Endothelial cell of umbilical vein (primary cell): ENCODE results near the gene ASRGL1.

Experiments used
- CTCF ChIP-seq, 2 donors: IDR thresholded peaks; 1 replicate in 1 of 2; 2 replicates in 1 of 2; pipeline ENCODE4 v1.5.1; 2011; ENCODE audit warnings: low read length in 2 of 2, mild to moderate bottlenecking in 2 of 2, moderate library complexity in 2 of 2, control low read depth in 1 of 2, inconsistent platforms in 1 of 2, low read depth in 1 of 2; ENCODE audit not compliant: insufficient read depth in 1 of 2; ENCODE audit errors: extremely low read depth in 1 of 2
- EZH2 ChIP-seq: IDR thresholded peaks from 2 replicates; pipeline ENCODE4 v1.6.1; 2012; ENCODE audit warnings: borderline replicate concordance, low read depth, mild to moderate bottlenecking, moderate library complexity, low read length, inconsistent platforms; ENCODE audit not compliant: severe bottlenecking
- JUN ChIP-seq: IDR thresholded peaks from 2 replicates; pipeline ENCODE4 v1.6.1; 2011; ENCODE audit warnings: borderline replicate concordance, low read depth; ENCODE audit not compliant: insufficient read length, insufficient read depth
- POLR2A ChIP-seq: IDR thresholded peaks from 2 replicates; pipeline ENCODE4 v1.6.1; 2012; ENCODE audit warnings: low read depth, mild to moderate bottlenecking, control low read depth, low read length
- POLR2AphosphoS5 ChIP-seq: IDR thresholded peaks from 2 replicates; pipeline ENCODE4 v1.6.1; 2012; ENCODE audit warnings: low read depth, mild to moderate bottlenecking, control low read depth, low read length, moderate library complexity; ENCODE audit not compliant: insufficient read depth

DNA sequence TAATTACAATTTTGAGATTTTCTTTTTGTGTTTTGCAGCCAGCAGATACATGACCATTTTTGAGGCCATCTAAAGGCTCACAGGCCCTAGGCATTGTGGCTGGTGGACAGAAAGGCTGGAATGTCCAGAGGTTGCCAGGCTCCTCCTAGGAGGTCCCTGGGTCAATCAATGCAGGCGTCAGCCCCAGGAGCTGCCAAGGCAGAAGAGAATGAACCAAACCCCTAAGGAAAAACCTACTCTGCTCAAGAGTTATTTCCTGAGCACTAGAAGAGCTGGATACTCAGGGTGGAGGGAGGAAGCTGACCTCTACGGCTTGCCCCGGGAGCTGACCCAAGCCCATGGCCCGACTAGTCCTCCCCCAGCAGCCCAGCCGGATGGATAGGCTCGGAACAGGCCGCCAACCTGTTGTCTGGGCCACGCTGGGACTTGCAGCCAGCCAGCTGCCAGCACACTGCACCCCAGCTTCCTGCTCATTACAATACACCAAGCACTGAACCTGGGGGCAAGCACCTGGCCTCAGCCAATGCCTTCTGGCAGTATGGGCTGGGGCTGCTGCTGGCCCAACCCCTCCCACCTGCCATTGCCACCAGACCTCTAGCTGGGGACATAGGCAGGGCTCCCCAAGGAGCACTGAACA is 75.9 kb downstream of the ASRGL1 start:
- TF ChIP-seq POLR2A (no peak), CTCF (IDR thresholded peaks at IDR 0.05; ENCODE audit: extremely low read depth in 1 of 2, insufficient read depth in 1 of 2, low read depth in 1 of 2, low read length in 2 of 2) (no peak), EZH2 (no peak), POLR2AphosphoS5 (no peak), JUN (no peak)
